ENCODE measurements around the gene SLC29A4. TPM values are rescaled to one million over a fixed set of nuclear protein-coding genes. Genes with fewer than 3 reads are reported as not detected.

Gene SLC29A4
- total RNA-seq, 1 donor from 2014 or later: 2.7 TPM

GRCh38 chr7:5333121-5334045, 50.6 kb downstream of the SLC29A4 start:
- TF ChIP-seq POLR2AphosphoS5 (IDR thresholded peaks at IDR 0.05; ENCODE audit: insufficient read depth in 1 of 2, low read depth in 1 of 2) (no peak), CTCF (IDR thresholded peaks at IDR 0.05) (no peak), POLR2A (IDR thresholded peaks at IDR 0.05) (no peak)
- no peak for DNase-seq (ENCODE audit: extremely low spot score in 2 of 2)
- H3K36me3 ChIP-seq: peaks cover 0 to 67% of the 10 kb centered on the region in 2 donors
- no peak overlapping the region for H3K4me3 ChIP-seq
- no peak overlapping the region for H3K27ac ChIP-seq
- H3K4me1 ChIP-seq: no peaks in the 10 kb centered on the region
- H3K27me3 ChIP-seq: no peaks in the 10 kb centered on the region
- peaks cover 9% of the 10 kb centered on the region for H3K9me3 ChIP-seq
- intact Hi-C loops (cut with DNase I): no loop called here

- DNase-seq (ENCODE audit: extremely low spot score in 2 of 2): no peak
- intact Hi-C loops (cut with DNase I): no loop called here
- Histone ChIP-seq H3K27me3 (no peaks in the 10 kb centered on the region), H3K4me3 (no peak overlapping the region), H3K9me3 (peaks cover 9% of the 10 kb centered on the region), H3K36me3 (peaks cover 0 to 69% of the 10 kb centered on the region in 2 donors), H3K27ac (no peak overlapping the region), H3K4me1 (no peaks in the 10 kb centered on the region)
- TF ChIP-seq POLR2A (IDR thresholded peaks at IDR 0.05) (no peak), CTCF (IDR thresholded peaks at IDR 0.05) (no peak), POLR2AphosphoS5 (IDR thresholded peaks at IDR 0.05; ENCODE audit: insufficient read depth in 1 of 2, low read depth in 1 of 2) (no peak)
Measured at GRCh38 chr7:5334671-5335070, 51.9 kb downstream of the SLC29A4 start.

GRCh38 chr7:5337047-5337446, 54.3 kb downstream of the SLC29A4 start:
- Histone ChIP-seq H3K27ac (no peak overlapping the region), H3K36me3 (peaks cover 0 to 72% of the 10 kb centered on the region in 2 donors), H3K4me1 (no peaks in the 10 kb centered on the region), H3K27me3 (no peaks in the 10 kb centered on the region), H3K9me3 (peaks cover 9% of the 10 kb centered on the region), H3K4me3 (no peak overlapping the region)
- TF ChIP-seq CTCF (IDR thresholded peaks at IDR 0.05) (no peak), POLR2AphosphoS5 (IDR thresholded peaks at IDR 0.05; ENCODE audit: insufficient read depth in 1 of 2, low read depth in 1 of 2) (no peak), POLR2A (IDR thresholded peaks at IDR 0.05) (no peak)
- intact Hi-C loops (cut with DNase I): no loop called here
- no peak for DNase-seq (ENCODE audit: extremely low spot score in 2 of 2)

GRCh38 chr7:5339955-5340354, 57.2 kb downstream of the SLC29A4 start:
- Histone ChIP-seq H3K4me1 (no peaks in the 10 kb centered on the region), H3K27ac (no peak overlapping the region), H3K4me3 (no peak overlapping the region), H3K36me3 (peaks cover 0 to 86% of the 10 kb centered on the region in 2 donors), H3K9me3 (peaks cover 9% of the 10 kb centered on the region), H3K27me3 (no peaks in the 10 kb centered on the region)
- intact Hi-C loops (cut with DNase I): no loop called here
- TF ChIP-seq CTCF (IDR thresholded peaks at IDR 0.05) (no peak), POLR2AphosphoS5 (IDR thresholded peaks at IDR 0.05; ENCODE audit: insufficient read depth in 1 of 2, low read depth in 1 of 2) (no peak), POLR2A (IDR thresholded peaks at IDR 0.05) (no peak)
- no peak for DNase-seq (ENCODE audit: extremely low spot score in 2 of 2)

- intact Hi-C loops (cut with DNase I): no loop called here
- peaks cover 0 to 86% of the 10 kb centered on the region in 2 donors for H3K36me3 ChIP-seq
- no peaks in the 10 kb centered on the region for H3K27me3 ChIP-seq
- H3K4me1 ChIP-seq: no peaks in the 10 kb centered on the region
- H3K4me3 ChIP-seq: no peak overlapping the region
- DNase-seq (ENCODE audit: extremely low spot score in 2 of 2): no peak
- H3K27ac ChIP-seq: no peak overlapping the region
- TF ChIP-seq POLR2A (IDR thresholded peaks at IDR 0.05) (no peak), POLR2AphosphoS5 (IDR thresholded peaks at IDR 0.05; ENCODE audit: insufficient read depth in 1 of 2, low read depth in 1 of 2) (no peak), CTCF (IDR thresholded peaks at IDR 0.05) (no peak)
- H3K9me3 ChIP-seq: no peaks in the 10 kb centered on the region
Measured at GRCh38 chr7:5342631-5343030, 59.9 kb downstream of the SLC29A4 start.
